ENCODE results near the gene SLC7A5.
"Not testable (repeated sequence)": the region's sequence is repeated elsewhere in the genome, so short reads cannot be mapped to it uniquely, and the experiment has no call there.

Gene SLC7A5

GRCh38 chr16:87912691-87913090 lies 43.4 kb upstream of the SLC7A5 start:
- not testable (repeated sequence) for H2AFZ ChIP-seq (ENCODE audit: low read length); H3K79me2 ChIP-seq (ENCODE audit: insufficient read depth, low read length); H3K4me3 ChIP-seq (ENCODE audit: low read length, poor library complexity, severe bottlenecking); H3K4me1 ChIP-seq (ENCODE audit: insufficient read depth, low read length, poor library complexity, severe bottlenecking); H3K9me2 ChIP-seq (replicated peaks; ENCODE audit: low read depth, low read length); H3F3A ChIP-seq (ENCODE audit: low read depth); H3K4me2 ChIP-seq (ENCODE audit: low read depth, low read length, poor library complexity, severe bottlenecking); H3K27me3 ChIP-seq (ENCODE audit: insufficient read depth, low read length, poor library complexity, severe bottlenecking); H3K9me3 ChIP-seq (ENCODE audit: insufficient read depth, low read depth, low read length); H4K20me1 ChIP-seq (ENCODE audit: insufficient read depth, low read length, poor library complexity, severe bottlenecking); H3K36me3 ChIP-seq (ENCODE audit: insufficient read depth, low read length); H3K9ac ChIP-seq (ENCODE audit: low read depth, low read length, poor library complexity, severe bottlenecking)

GRCh38 chr16:87911106-87911763 lies 41.9 kb upstream of the SLC7A5 start:
- not testable (repeated sequence) for H2AFZ ChIP-seq (ENCODE audit: low read length); H3K27me3 ChIP-seq (ENCODE audit: insufficient read depth, low read length, poor library complexity, severe bottlenecking); H3K9me3 ChIP-seq (ENCODE audit: insufficient read depth, low read depth, low read length); H3K9ac ChIP-seq (ENCODE audit: low read depth, low read length, poor library complexity, severe bottlenecking); H4K20me1 ChIP-seq (ENCODE audit: insufficient read depth, low read length, poor library complexity, severe bottlenecking); H3K36me3 ChIP-seq (ENCODE audit: insufficient read depth, low read length); H3F3A ChIP-seq (ENCODE audit: low read depth); H3K4me2 ChIP-seq (ENCODE audit: low read depth, low read length, poor library complexity, severe bottlenecking); H3K4me1 ChIP-seq (ENCODE audit: insufficient read depth, low read length, poor library complexity, severe bottlenecking); H3K4me3 ChIP-seq (ENCODE audit: low read length, poor library complexity, severe bottlenecking); H3K79me2 ChIP-seq (ENCODE audit: insufficient read depth, low read length); H3K9me2 ChIP-seq (replicated peaks; ENCODE audit: low read depth, low read length)

GRCh38 chr16:87909203-87909935 lies 40.1 kb upstream of the SLC7A5 start:
- H3K27me3 ChIP-seq (ENCODE audit: insufficient read depth, low read length, poor library complexity, severe bottlenecking); H3K79me2 ChIP-seq (ENCODE audit: insufficient read depth, low read length); H3F3A ChIP-seq (ENCODE audit: low read depth); H4K20me1 ChIP-seq (ENCODE audit: insufficient read depth, low read length, poor library complexity, severe bottlenecking); H3K4me2 ChIP-seq (ENCODE audit: low read depth, low read length, poor library complexity, severe bottlenecking); H3K4me3 ChIP-seq (ENCODE audit: low read length, poor library complexity, severe bottlenecking); H3K9me3 ChIP-seq (ENCODE audit: insufficient read depth, low read depth, low read length); H3K36me3 ChIP-seq (ENCODE audit: insufficient read depth, low read length); H3K4me1 ChIP-seq (ENCODE audit: insufficient read depth, low read length, poor library complexity, severe bottlenecking); H3K9me2 ChIP-seq (replicated peaks; ENCODE audit: low read depth, low read length); H3K9ac ChIP-seq (ENCODE audit: low read depth, low read length, poor library complexity, severe bottlenecking): not testable (repeated sequence)
- peak; percentile 53 for TF ChIP-seq CTCF (conservative IDR thresholded peaks at IDR 0.05; ENCODE audit: low read length)
- H2AFZ ChIP-seq (ENCODE audit: low read length), result 0 out of 2 replicates have a peak overlapping the region, but pooled peaks have one; percentile 36

- H3F3A ChIP-seq (ENCODE audit: low read depth); H4K20me1 ChIP-seq (ENCODE audit: insufficient read depth, low read length, poor library complexity, severe bottlenecking); H2AFZ ChIP-seq (ENCODE audit: low read length); H3K9ac ChIP-seq (ENCODE audit: low read depth, low read length, poor library complexity, severe bottlenecking); H3K27me3 ChIP-seq (ENCODE audit: insufficient read depth, low read length, poor library complexity, severe bottlenecking); H3K79me2 ChIP-seq (ENCODE audit: insufficient read depth, low read length); H3K4me3 ChIP-seq (ENCODE audit: low read length, poor library complexity, severe bottlenecking); H3K9me2 ChIP-seq (replicated peaks; ENCODE audit: low read depth, low read length); H3K9me3 ChIP-seq (ENCODE audit: insufficient read depth, low read depth, low read length); H3K36me3 ChIP-seq (ENCODE audit: insufficient read depth, low read length); H3K4me1 ChIP-seq (ENCODE audit: insufficient read depth, low read length, poor library complexity, severe bottlenecking); H3K4me2 ChIP-seq (ENCODE audit: low read depth, low read length, poor library complexity, severe bottlenecking): not testable (repeated sequence)
These were observed 38.8 kb upstream of the SLC7A5 start for GRCh38 chr16:87908101-87908500.

GRCh38 chr16:87905521-87905920 lies 36.2 kb upstream of the SLC7A5 start:
- H3F3A ChIP-seq (ENCODE audit: low read depth); H3K9me3 ChIP-seq (ENCODE audit: insufficient read depth, low read depth, low read length); H3K4me3 ChIP-seq (ENCODE audit: low read length, poor library complexity, severe bottlenecking); H3K4me2 ChIP-seq (ENCODE audit: low read depth, low read length, poor library complexity, severe bottlenecking); H3K27me3 ChIP-seq (ENCODE audit: insufficient read depth, low read length, poor library complexity, severe bottlenecking); H3K79me2 ChIP-seq (ENCODE audit: insufficient read depth, low read length); H3K36me3 ChIP-seq (ENCODE audit: insufficient read depth, low read length); H3K4me1 ChIP-seq (ENCODE audit: insufficient read depth, low read length, poor library complexity, severe bottlenecking); H3K9ac ChIP-seq (ENCODE audit: low read depth, low read length, poor library complexity, severe bottlenecking); H2AFZ ChIP-seq (ENCODE audit: low read length); H3K9me2 ChIP-seq (replicated peaks; ENCODE audit: low read depth, low read length); H4K20me1 ChIP-seq (ENCODE audit: insufficient read depth, low read length, poor library complexity, severe bottlenecking): not testable (repeated sequence)

GRCh38 chr16:87904963-87905362 lies 35.7 kb upstream of the SLC7A5 start:
- not testable (repeated sequence) for H3F3A ChIP-seq (ENCODE audit: low read depth); H3K36me3 ChIP-seq (ENCODE audit: insufficient read depth, low read length); H3K79me2 ChIP-seq (ENCODE audit: insufficient read depth, low read length); H3K4me3 ChIP-seq (ENCODE audit: low read length, poor library complexity, severe bottlenecking); H3K9ac ChIP-seq (ENCODE audit: low read depth, low read length, poor library complexity, severe bottlenecking); H3K4me2 ChIP-seq (ENCODE audit: low read depth, low read length, poor library complexity, severe bottlenecking); H3K9me3 ChIP-seq (ENCODE audit: insufficient read depth, low read depth, low read length); H3K27me3 ChIP-seq (ENCODE audit: insufficient read depth, low read length, poor library complexity, severe bottlenecking); H3K9me2 ChIP-seq (replicated peaks; ENCODE audit: low read depth, low read length); H4K20me1 ChIP-seq (ENCODE audit: insufficient read depth, low read length, poor library complexity, severe bottlenecking); H2AFZ ChIP-seq (ENCODE audit: low read length); H3K4me1 ChIP-seq (ENCODE audit: insufficient read depth, low read length, poor library complexity, severe bottlenecking)

- not testable (repeated sequence) for H3K4me2 ChIP-seq (ENCODE audit: low read depth, low read length, poor library complexity, severe bottlenecking); H3K27me3 ChIP-seq (ENCODE audit: insufficient read depth, low read length, poor library complexity, severe bottlenecking); H3K9ac ChIP-seq (ENCODE audit: low read depth, low read length, poor library complexity, severe bottlenecking); H3F3A ChIP-seq (ENCODE audit: low read depth); H3K9me2 ChIP-seq (replicated peaks; ENCODE audit: low read depth, low read length); H3K36me3 ChIP-seq (ENCODE audit: insufficient read depth, low read length); H2AFZ ChIP-seq (ENCODE audit: low read length); H3K79me2 ChIP-seq (ENCODE audit: insufficient read depth, low read length); H3K4me3 ChIP-seq (ENCODE audit: low read length, poor library complexity, severe bottlenecking); H4K20me1 ChIP-seq (ENCODE audit: insufficient read depth, low read length, poor library complexity, severe bottlenecking); H3K9me3 ChIP-seq (ENCODE audit: insufficient read depth, low read depth, low read length)
- peaks cover 11% of the 10 kb centered on the region for H3K4me1 ChIP-seq (ENCODE audit: insufficient read depth, low read length, poor library complexity, severe bottlenecking)
These were observed 31.2 kb upstream of the SLC7A5 start for GRCh38 chr16:87900489-87900888.

Data from Loucy (cell line).